ENCODE results near the gene FRMPD1.

The FRMPD1 gene

GRCh38 chr9:37732952-37733351 is 82.2 kb downstream of the FRMPD1 start:
- Histone ChIP-seq H3K27me3 (replicated peaks; ENCODE audit: insufficient read depth, low read length) (no peaks in the 10 kb centered on the region), H3K9ac (ENCODE audit: low read length) (no peak overlapping the region), H3K4me1 (ENCODE audit: low read length) (no peaks in the 10 kb centered on the region), H3F3A (ENCODE audit: insufficient read depth, low read length) (no peaks in the 10 kb centered on the region), H3K9me2 (replicated peaks; ENCODE audit: insufficient read depth, low read length) (no peaks in the 10 kb centered on the region), H3K79me2 (ENCODE audit: low read length) (no peaks in the 10 kb centered on the region), H3K9me3 (replicated peaks; ENCODE audit: insufficient read depth, low read length) (no peaks in the 10 kb centered on the region), H2AFZ (ENCODE audit: low read length) (no peak overlapping the region), H4K20me1 (ENCODE audit: insufficient read depth, low read length) (no peaks in the 10 kb centered on the region), H3K4me3 (ENCODE audit: low read length) (no peak overlapping the region), H3K4me2 (ENCODE audit: low read depth, low read length) (no peak overlapping the region), H3K27ac (ENCODE audit: low read length) (no peak overlapping the region), H3K36me3 (replicated peaks; ENCODE audit: insufficient read depth, low read length) (no peaks in the 10 kb centered on the region)
- no peak for DNase-seq
- TF ChIP-seq EZH2 (optimal IDR thresholded peaks at IDR 0.05; ENCODE audit: low read depth, low read length) (no peak), CTCF (IDR thresholded peaks at IDR 0.05; ENCODE audit: low read length) (no peak), EZH2phosphoT487 (IDR thresholded peaks at IDR 0.05; ENCODE audit: low read length) (no peak)

- Histone ChIP-seq H3K27me3 (replicated peaks; ENCODE audit: insufficient read depth, low read length) (no peaks in the 10 kb centered on the region), H3F3A (ENCODE audit: insufficient read depth, low read length) (no peaks in the 10 kb centered on the region), H3K4me3 (ENCODE audit: low read length) (no peak overlapping the region), H2AFZ (ENCODE audit: low read length) (no peak overlapping the region), H3K9ac (ENCODE audit: low read length) (no peak overlapping the region), H3K9me3 (replicated peaks; ENCODE audit: insufficient read depth, low read length) (no peaks in the 10 kb centered on the region), H3K4me2 (ENCODE audit: low read depth, low read length) (no peak overlapping the region), H3K4me1 (ENCODE audit: low read length) (no peaks in the 10 kb centered on the region), H3K79me2 (ENCODE audit: low read length) (no peaks in the 10 kb centered on the region), H4K20me1 (ENCODE audit: insufficient read depth, low read length) (no peaks in the 10 kb centered on the region), H3K27ac (ENCODE audit: low read length) (no peak overlapping the region), H3K36me3 (replicated peaks; ENCODE audit: insufficient read depth, low read length) (no peaks in the 10 kb centered on the region), H3K9me2 (replicated peaks; ENCODE audit: insufficient read depth, low read length) (no peaks in the 10 kb centered on the region)
- TF ChIP-seq EZH2 (optimal IDR thresholded peaks at IDR 0.05; ENCODE audit: low read depth, low read length) (no peak), EZH2phosphoT487 (IDR thresholded peaks at IDR 0.05; ENCODE audit: low read length) (no peak), CTCF (IDR thresholded peaks at IDR 0.05; ENCODE audit: low read length) (no peak)
- DNase-seq: no peak
Measured at GRCh38 chr9:37739222-37739621, 88.5 kb downstream of the FRMPD1 start.

- Histone ChIP-seq H3K9me3 (replicated peaks; ENCODE audit: insufficient read depth, low read length) (no peaks in the 10 kb centered on the region), H3K79me2 (ENCODE audit: low read length) (no peaks in the 10 kb centered on the region), H3K36me3 (replicated peaks; ENCODE audit: insufficient read depth, low read length) (no peaks in the 10 kb centered on the region), H3K9me2 (replicated peaks; ENCODE audit: insufficient read depth, low read length) (no peaks in the 10 kb centered on the region), H3F3A (ENCODE audit: insufficient read depth, low read length) (no peaks in the 10 kb centered on the region), H3K4me3 (ENCODE audit: low read length) (no peak overlapping the region), H4K20me1 (ENCODE audit: insufficient read depth, low read length) (no peaks in the 10 kb centered on the region), H3K27me3 (replicated peaks; ENCODE audit: insufficient read depth, low read length) (no peaks in the 10 kb centered on the region), H3K9ac (ENCODE audit: low read length) (no peak overlapping the region), H3K4me2 (ENCODE audit: low read depth, low read length) (no peak overlapping the region), H2AFZ (ENCODE audit: low read length) (no peak overlapping the region), H3K4me1 (ENCODE audit: low read length) (no peaks in the 10 kb centered on the region), H3K27ac (ENCODE audit: low read length) (no peak overlapping the region)
- TF ChIP-seq EZH2phosphoT487 (IDR thresholded peaks at IDR 0.05; ENCODE audit: low read length): no peak
- no peak for TF ChIP-seq CTCF (IDR thresholded peaks at IDR 0.05; ENCODE audit: low read length)
- no peak for TF ChIP-seq EZH2 (optimal IDR thresholded peaks at IDR 0.05; ENCODE audit: low read depth, low read length)
- DNase-seq: no peak
Measured at GRCh38 chr9:37740128-37740527, 89.4 kb downstream of the FRMPD1 start.
